GM23338 (cell line): ENCODE data around the gene ABCC12. TPM values are rescaled to one million over a fixed set of nuclear protein-coding genes. Genes with fewer than 3 reads are reported as not detected.

Experiments
- ATAC-seq: fragments of 200-7000 bp; cut with Tn5 transposase; 3 replicates; pipeline ENCODE4 v1.9.1; 2020
- DNase-seq: peaks from one replicate; pipeline ENCODE4 v3.0.0-alpha.2; 2015; ENCODE audit warnings: low spot score
- H2AFZ ChIP-seq: fragments of 200-600 bp; sonication (generic); 2 replicates; pipeline ENCODE4 v1.8.0; 2016; ENCODE audit warnings: antibody characterized with exemption, mild to moderate bottlenecking, moderate library complexity
- H3F3A ChIP-seq: fragments of 200-600 bp; sonication (generic); replicated peaks from 2 replicates; pipeline ENCODE4 v1.8.0; 2017; ENCODE audit warnings: antibody characterized with exemption, mixed run types, low read depth
- H3K27ac ChIP-seq: fragments of 200-600 bp; sonication (generic); 2 replicates; pipeline ENCODE4 v1.6.1; 2016; ENCODE audit warnings: low read depth
- H3K27me3 ChIP-seq: fragments of 200-600 bp; sonication (generic); 2 replicates; pipeline ENCODE4 v1.8.0; 2016; ENCODE audit warnings: mild to moderate bottlenecking, mixed run types, moderate library complexity; ENCODE audit not compliant: insufficient read depth
- H3K36me3 ChIP-seq: fragments of 200-600 bp; sonication (generic); 2 replicates; pipeline ENCODE4 v1.8.0; 2016; ENCODE audit warnings: mild to moderate bottlenecking; ENCODE audit not compliant: insufficient read depth
- H3K4me1 ChIP-seq: fragments of 200-600 bp; sonication (generic); 2 replicates; pipeline ENCODE4 v1.8.0; 2016; ENCODE audit warnings: mild to moderate bottlenecking, moderate library complexity; ENCODE audit not compliant: insufficient read depth
- H3K4me2 ChIP-seq: fragments of 200-600 bp; sonication (generic); 2 replicates; pipeline ENCODE4 v1.7.1; 2017; ENCODE audit warnings: mixed run types
- H3K4me3 ChIP-seq: fragments of 200-600 bp; sonication (generic); 2 replicates; pipeline ENCODE4 v1.6.1; 2016; ENCODE audit warnings: mixed run types
- H3K79me2 ChIP-seq: fragments of 200-600 bp; sonication (generic); replicated peaks from 2 replicates; pipeline ENCODE4 v1.8.0; 2017; ENCODE audit warnings: mild to moderate bottlenecking; ENCODE audit not compliant: insufficient read depth
- H3K9me2 ChIP-seq: fragments of 200-600 bp; sonication (generic); 2 replicates; pipeline ENCODE4 v1.8.0; 2017; ENCODE audit not compliant: insufficient read depth
- H4K20me1 ChIP-seq: fragments of 200-600 bp; sonication (generic); replicated peaks from 2 replicates; pipeline ENCODE4 v1.8.0; 2017; ENCODE audit warnings: mild to moderate bottlenecking; ENCODE audit not compliant: insufficient read depth
- H3K27ac Mint-ChIP-seq: 2 replicates; pipeline ENCODE4 v1.8.0; 2020; ENCODE audit warnings: inconsistent platforms, mild to moderate bottlenecking, moderate library complexity, mixed read lengths
- H3K27me3 Mint-ChIP-seq: 3 replicates; pipeline ENCODE4 v1.8.0; 2022; ENCODE audit warnings: low read depth, mild to moderate bottlenecking, moderate library complexity, mixed read lengths, inconsistent platforms; ENCODE audit not compliant: insufficient read depth, poor library complexity
- H3K36me3 Mint-ChIP-seq: 3 replicates; pipeline ENCODE4 v1.8.0; 2021; ENCODE audit warnings: low read depth, mild to moderate bottlenecking, inconsistent platforms, moderate library complexity, mixed read lengths
- H3K4me1 Mint-ChIP-seq: 3 replicates; pipeline ENCODE4 v1.8.0; 2020; ENCODE audit warnings: mild to moderate bottlenecking, inconsistent platforms, mixed read lengths
- H3K4me3 Mint-ChIP-seq: 3 replicates; pipeline ENCODE4 v1.8.0; 2021; ENCODE audit warnings: moderate library complexity, mild to moderate bottlenecking, inconsistent platforms, mixed read lengths
- H3K9me3 Mint-ChIP-seq: 3 replicates; pipeline ENCODE4 v1.8.0; 2020; ENCODE audit warnings: moderate library complexity, mild to moderate bottlenecking, inconsistent platforms, mixed read lengths
- CREB1 ChIP-seq: fragments of 250-450 bp; sonication (Bioruptor Pico); IDR thresholded peaks from 2 replicates; pipeline ENCODE4 v1.5.0; 2020; ENCODE audit warnings: low read depth, mild to moderate bottlenecking, moderate library complexity
- EZH2phosphoT487 ChIP-seq: fragments of 200-600 bp; sonication (generic); IDR thresholded peaks from one replicate; pipeline ENCODE4 v1.8.1; 2018; ENCODE audit warnings: antibody characterized with exemption; ENCODE audit not compliant: unreplicated experiment
- JUNB ChIP-seq: IDR thresholded peaks from one replicate; pipeline ENCODE4 v1.6.1; 2016; ENCODE audit warnings: antibody characterized with exemption; ENCODE audit not compliant: unreplicated experiment
- NANOG ChIP-seq: IDR thresholded peaks from 2 replicates; pipeline ENCODE4 v1.6.1; 2016; ENCODE audit warnings: antibody characterized with exemption, borderline replicate concordance
- STAT1 ChIP-seq: IDR thresholded peaks from one replicate; pipeline ENCODE4 v1.6.1; 2016; ENCODE audit warnings: antibody characterized with exemption; ENCODE audit not compliant: unreplicated experiment
- ZNF114 ChIP-seq: fragments of 250-450 bp; sonication (Bioruptor Pico); IDR thresholded peaks from 2 replicates; pipeline ENCODE4 v1.5.0; 2020; ENCODE audit warnings: mild to moderate bottlenecking, moderate library complexity
- polyA plus RNA-seq: library from polyadenylated mRNA; unstranded; fragments of >200 nt; fragmentation: Nextera tagmentation; extraction: Ambion mirVana; gene quantifications from 2 replicates; pipeline ENCODE4 v1.2.1, GENCODE V29; 2016
- total RNA-seq: library from RNA; depleted of rRNA; stranded (reverse); fragments of >200 nt; shearing (Covaris generic); gene quantifications from 2 replicates; pipeline ENCODE4 v1.2.3, GENCODE V29; 2014
- TF ChIP-seq, protein P1 (sequence below): IDR thresholded peaks from 2 replicates; pipeline ENCODE4 v1.6.1; 2016; ENCODE audit warnings: antibody characterized with exemption
- TF ChIP-seq, protein P2 (sequence below), 2 experiments: fragments of 200-600 bp in 1 of 2; sonication (generic) in 1 of 2; conservative IDR thresholded peaks; 2 replicates each; pipeline versions ENCODE4 v1.5.1 to v1.6.1; 2016 to 2017; ENCODE audit warnings: antibody characterized with exemption in 2 of 2, low read depth in 2 of 2, mild to moderate bottlenecking in 2 of 2, moderate library complexity in 1 of 2
- TF ChIP-seq, protein P3 (sequence below): IDR thresholded peaks from one replicate; pipeline ENCODE4 v1.6.1; 2018; ENCODE audit warnings: antibody characterized with exemption; ENCODE audit not compliant: unreplicated experiment

ABCC12 gene
- total and polyA plus RNA-seq, 2 experiments from 2014 or later: not detected

DNA sequence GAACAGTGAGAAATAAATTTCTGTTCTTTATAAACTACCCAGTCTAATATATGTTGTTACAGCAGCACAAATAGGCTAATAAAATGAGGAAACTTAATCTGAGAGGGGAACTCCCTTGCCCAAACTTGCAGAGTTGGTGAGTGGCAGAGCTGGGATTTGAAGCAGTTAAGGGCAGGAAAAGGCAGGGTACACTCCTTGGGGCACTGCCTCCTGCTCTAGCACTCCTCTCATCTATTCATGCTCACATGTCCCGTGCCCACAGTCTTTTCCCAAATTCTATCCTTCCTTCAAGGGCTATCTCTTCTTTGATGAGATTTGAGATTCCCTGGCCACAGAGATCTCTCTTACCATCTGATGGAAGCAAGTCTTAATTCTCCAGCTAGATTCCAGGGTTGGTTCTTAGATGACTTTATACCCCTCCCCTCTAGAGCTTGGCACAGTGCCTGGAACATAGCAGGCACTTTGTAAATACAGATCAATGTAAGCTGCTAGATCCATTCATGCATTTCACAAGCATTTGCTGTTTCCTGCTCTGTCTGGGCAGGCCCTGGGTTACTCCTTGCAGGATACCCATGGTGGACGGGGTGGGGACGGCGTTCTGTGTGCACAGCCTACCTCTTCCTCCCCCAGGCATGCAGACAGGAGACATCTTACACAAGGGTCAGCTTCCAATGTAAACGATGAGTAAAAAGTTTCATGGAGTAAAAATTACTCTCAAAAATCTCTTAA is 39.2 kb upstream of the ABCC12 start (continued):
- TF ChIP-seq, protein P1, sequence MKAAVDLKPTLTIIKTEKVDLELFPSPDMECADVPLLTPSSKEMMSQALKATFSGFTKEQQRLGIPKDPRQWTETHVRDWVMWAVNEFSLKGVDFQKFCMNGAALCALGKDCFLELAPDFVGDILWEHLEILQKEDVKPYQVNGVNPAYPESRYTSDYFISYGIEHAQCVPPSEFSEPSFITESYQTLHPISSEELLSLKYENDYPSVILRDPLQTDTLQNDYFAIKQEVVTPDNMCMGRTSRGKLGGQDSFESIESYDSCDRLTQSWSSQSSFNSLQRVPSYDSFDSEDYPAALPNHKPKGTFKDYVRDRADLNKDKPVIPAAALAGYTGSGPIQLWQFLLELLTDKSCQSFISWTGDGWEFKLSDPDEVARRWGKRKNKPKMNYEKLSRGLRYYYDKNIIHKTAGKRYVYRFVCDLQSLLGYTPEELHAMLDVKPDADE: no peak
- TF ChIP-seq, protein P2, sequence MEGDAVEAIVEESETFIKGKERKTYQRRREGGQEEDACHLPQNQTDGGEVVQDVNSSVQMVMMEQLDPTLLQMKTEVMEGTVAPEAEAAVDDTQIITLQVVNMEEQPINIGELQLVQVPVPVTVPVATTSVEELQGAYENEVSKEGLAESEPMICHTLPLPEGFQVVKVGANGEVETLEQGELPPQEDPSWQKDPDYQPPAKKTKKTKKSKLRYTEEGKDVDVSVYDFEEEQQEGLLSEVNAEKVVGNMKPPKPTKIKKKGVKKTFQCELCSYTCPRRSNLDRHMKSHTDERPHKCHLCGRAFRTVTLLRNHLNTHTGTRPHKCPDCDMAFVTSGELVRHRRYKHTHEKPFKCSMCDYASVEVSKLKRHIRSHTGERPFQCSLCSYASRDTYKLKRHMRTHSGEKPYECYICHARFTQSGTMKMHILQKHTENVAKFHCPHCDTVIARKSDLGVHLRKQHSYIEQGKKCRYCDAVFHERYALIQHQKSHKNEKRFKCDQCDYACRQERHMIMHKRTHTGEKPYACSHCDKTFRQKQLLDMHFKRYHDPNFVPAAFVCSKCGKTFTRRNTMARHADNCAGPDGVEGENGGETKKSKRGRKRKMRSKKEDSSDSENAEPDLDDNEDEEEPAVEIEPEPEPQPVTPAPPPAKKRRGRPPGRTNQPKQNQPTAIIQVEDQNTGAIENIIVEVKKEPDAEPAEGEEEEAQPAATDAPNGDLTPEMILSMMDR (conservative IDR thresholded peaks at IDR 0.05; ENCODE audit: low read depth in 2 of 2): no peak
- TF ChIP-seq EZH2phosphoT487 (no peak), NANOG (no peak)
- TF ChIP-seq, protein P3, sequence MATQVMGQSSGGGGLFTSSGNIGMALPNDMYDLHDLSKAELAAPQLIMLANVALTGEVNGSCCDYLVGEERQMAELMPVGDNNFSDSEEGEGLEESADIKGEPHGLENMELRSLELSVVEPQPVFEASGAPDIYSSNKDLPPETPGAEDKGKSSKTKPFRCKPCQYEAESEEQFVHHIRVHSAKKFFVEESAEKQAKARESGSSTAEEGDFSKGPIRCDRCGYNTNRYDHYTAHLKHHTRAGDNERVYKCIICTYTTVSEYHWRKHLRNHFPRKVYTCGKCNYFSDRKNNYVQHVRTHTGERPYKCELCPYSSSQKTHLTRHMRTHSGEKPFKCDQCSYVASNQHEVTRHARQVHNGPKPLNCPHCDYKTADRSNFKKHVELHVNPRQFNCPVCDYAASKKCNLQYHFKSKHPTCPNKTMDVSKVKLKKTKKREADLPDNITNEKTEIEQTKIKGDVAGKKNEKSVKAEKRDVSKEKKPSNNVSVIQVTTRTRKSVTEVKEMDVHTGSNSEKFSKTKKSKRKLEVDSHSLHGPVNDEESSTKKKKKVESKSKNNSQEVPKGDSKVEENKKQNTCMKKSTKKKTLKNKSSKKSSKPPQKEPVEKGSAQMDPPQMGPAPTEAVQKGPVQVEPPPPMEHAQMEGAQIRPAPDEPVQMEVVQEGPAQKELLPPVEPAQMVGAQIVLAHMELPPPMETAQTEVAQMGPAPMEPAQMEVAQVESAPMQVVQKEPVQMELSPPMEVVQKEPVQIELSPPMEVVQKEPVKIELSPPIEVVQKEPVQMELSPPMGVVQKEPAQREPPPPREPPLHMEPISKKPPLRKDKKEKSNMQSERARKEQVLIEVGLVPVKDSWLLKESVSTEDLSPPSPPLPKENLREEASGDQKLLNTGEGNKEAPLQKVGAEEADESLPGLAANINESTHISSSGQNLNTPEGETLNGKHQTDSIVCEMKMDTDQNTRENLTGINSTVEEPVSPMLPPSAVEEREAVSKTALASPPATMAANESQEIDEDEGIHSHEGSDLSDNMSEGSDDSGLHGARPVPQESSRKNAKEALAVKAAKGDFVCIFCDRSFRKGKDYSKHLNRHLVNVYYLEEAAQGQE: no peak

DNA sequence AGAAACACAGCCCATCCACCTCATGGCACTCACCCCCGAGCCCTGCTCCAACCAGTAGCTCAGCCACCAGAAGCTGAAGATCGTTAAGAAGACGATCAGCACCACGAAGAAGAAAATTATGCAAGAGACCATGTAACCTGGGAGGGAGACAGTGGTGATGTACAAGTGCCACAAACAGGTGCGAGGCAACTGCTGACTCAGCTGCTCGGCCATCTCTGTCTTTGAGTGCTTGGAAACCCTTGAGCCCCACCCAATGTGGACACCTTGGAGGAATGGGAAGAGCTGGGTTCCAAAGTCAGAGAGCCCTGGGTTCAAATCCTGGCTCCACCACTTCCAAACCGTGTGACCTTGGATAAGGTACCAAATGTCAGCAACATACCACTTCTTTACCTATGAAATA is 38.1 kb upstream of the ABCC12 start:
- no peak overlapping the region for H3K4me3 ChIP-seq
- ATAC-seq (no peak), DNase-seq (no peak)
- no peak overlapping the region for H2AFZ ChIP-seq
- no peak overlapping the region for H3K27ac ChIP-seq
- H3K9me3 Mint-ChIP-seq: no peaks in the 10 kb centered on the region
- no peaks in the 10 kb centered on the region for H3K79me2 ChIP-seq
- no peaks in the 10 kb centered on the region for H3F3A ChIP-seq
- H3K4me1 ChIP-seq: no peaks in the 10 kb centered on the region
- H3K27me3 Mint-ChIP-seq: no peaks in the 10 kb centered on the region
- H3K4me3 Mint-ChIP-seq: no peak overlapping the region
- H3K27ac Mint-ChIP-seq: no peak overlapping the region
- H4K20me1 ChIP-seq: no peaks in the 10 kb centered on the region
- no peaks in the 10 kb centered on the region for H3K27me3 ChIP-seq
- H3K36me3 ChIP-seq: no peaks in the 10 kb centered on the region
- H3K9me2 ChIP-seq: peaks cover 3% of the 10 kb centered on the region; the same call in 1 of the 2 replicates
- no peaks in the 10 kb centered on the region for H3K36me3 Mint-ChIP-seq
- no peak overlapping the region for H3K4me2 ChIP-seq
- no peaks in the 10 kb centered on the region for H3K4me1 Mint-ChIP-seq
- TF ChIP-seq EZH2phosphoT487 (no peak), ZNF114 (no peak), CREB1 (CRISPR knock-in tag) (no peak), STAT1 (no peak), NANOG (no peak), JUNB (no peak)
- TF ChIP-seq, protein P2 (conservative IDR thresholded peaks at IDR 0.05; ENCODE audit: low read depth in 2 of 2): no peak
